SH-SY5Y (cell line): Measurements from ENCODE around the gene MYZAP.

ENCODE experiments used
- GATA2 ChIP-seq: IDR thresholded peaks from 2 replicates; pipeline ENCODE4 v1.6.1; 2011; ENCODE audit warnings: mild to moderate bottlenecking, low read depth, low read length
- GATA3 ChIP-seq: IDR thresholded peaks from 2 replicates; pipeline ENCODE4 v1.6.1; 2011; ENCODE audit warnings: low read depth, mild to moderate bottlenecking, low read length, moderate library complexity

GRCh38 chr15:57609805-57610529, 18.3 kb downstream of the MYZAP start:
- TF ChIP-seq GATA2 = no peak
- TF ChIP-seq GATA3 = no peak
